Measurements from ENCODE around the gene SOX6.

SOX6 gene

DNA sequence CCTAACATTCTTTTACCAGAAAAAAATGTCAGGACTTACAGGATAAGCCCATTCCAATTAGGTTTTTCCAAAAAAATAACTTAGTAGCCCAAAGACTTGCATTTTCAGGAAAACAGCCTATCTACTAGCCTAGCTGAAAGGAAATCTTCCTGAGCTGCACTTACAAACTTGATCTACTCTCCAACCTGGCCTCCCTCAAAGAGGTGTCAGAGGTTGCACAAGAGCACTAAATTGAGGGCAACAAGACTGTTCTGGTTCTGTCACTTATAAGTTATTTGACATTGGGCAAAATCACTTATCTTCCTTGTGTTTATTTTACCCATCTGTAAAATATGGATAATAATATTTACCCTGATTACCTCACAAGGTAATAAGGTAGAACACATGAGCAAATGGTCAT, 7.9 kb upstream of the SOX6 start:
- no peak for TF ChIP-seq CTCF (IDR thresholded peaks at IDR 0.05; ENCODE audit: insufficient read depth, low read length, poor library complexity, severe bottlenecking)
- Histone ChIP-seq H3K36me3 (ENCODE audit: control insufficient read depth, insufficient read depth, low read length) (no peaks in the 10 kb centered on the region), H3K4me3 (replicated peaks; ENCODE audit: low read depth, low read length) (no peak overlapping the region), H3K27me3 (replicated peaks; ENCODE audit: control insufficient read depth, insufficient read depth, low read length) (no peaks in the 10 kb centered on the region)
- no peak for DNase-seq (ENCODE audit: extremely low read depth, insufficient read length)

- H3K4me3 ChIP-seq (replicated peaks; ENCODE audit: low read depth, low read length): no peak overlapping the region
- DNase-seq (ENCODE audit: extremely low read depth, insufficient read length): no peak
- H3K36me3 ChIP-seq (ENCODE audit: control insufficient read depth, insufficient read depth, low read length): no peaks in the 10 kb centered on the region
- no peaks in the 10 kb centered on the region for H3K27me3 ChIP-seq (replicated peaks; ENCODE audit: control insufficient read depth, insufficient read depth, low read length)
- TF ChIP-seq CTCF (IDR thresholded peaks at IDR 0.05; ENCODE audit: insufficient read depth, low read length, poor library complexity, severe bottlenecking): no peak
Observed at GRCh38 chr11:16363706-16364105, 7.4 kb upstream of the SOX6 start.

GRCh38 chr11:16361108-16361865, 4.9 kb upstream of the SOX6 start:
- Histone ChIP-seq H3K27me3 (replicated peaks; ENCODE audit: control insufficient read depth, insufficient read depth, low read length) (no peaks in the 10 kb centered on the region), H3K36me3 (ENCODE audit: control insufficient read depth, insufficient read depth, low read length) (no peaks in the 10 kb centered on the region), H3K4me3 (replicated peaks; ENCODE audit: low read depth, low read length) (no peak overlapping the region)
- TF ChIP-seq CTCF (IDR thresholded peaks at IDR 0.05; ENCODE audit: insufficient read depth, low read length, poor library complexity, severe bottlenecking): no peak
- DNase-seq (ENCODE audit: extremely low read depth, insufficient read length): no peak

GRCh38 chr11:16359369-16359768, 3.0 kb upstream of the SOX6 start:
- no peaks in the 10 kb centered on the region for H3K36me3 ChIP-seq (ENCODE audit: control insufficient read depth, insufficient read depth, low read length)
- DNase-seq (ENCODE audit: extremely low read depth, insufficient read length): no peak
- H3K27me3 ChIP-seq (replicated peaks; ENCODE audit: control insufficient read depth, insufficient read depth, low read length): no peaks in the 10 kb centered on the region
- no peak for TF ChIP-seq CTCF (IDR thresholded peaks at IDR 0.05; ENCODE audit: insufficient read depth, low read length, poor library complexity, severe bottlenecking)
- H3K4me3 ChIP-seq (replicated peaks; ENCODE audit: low read depth, low read length): no peak overlapping the region

DNA sequence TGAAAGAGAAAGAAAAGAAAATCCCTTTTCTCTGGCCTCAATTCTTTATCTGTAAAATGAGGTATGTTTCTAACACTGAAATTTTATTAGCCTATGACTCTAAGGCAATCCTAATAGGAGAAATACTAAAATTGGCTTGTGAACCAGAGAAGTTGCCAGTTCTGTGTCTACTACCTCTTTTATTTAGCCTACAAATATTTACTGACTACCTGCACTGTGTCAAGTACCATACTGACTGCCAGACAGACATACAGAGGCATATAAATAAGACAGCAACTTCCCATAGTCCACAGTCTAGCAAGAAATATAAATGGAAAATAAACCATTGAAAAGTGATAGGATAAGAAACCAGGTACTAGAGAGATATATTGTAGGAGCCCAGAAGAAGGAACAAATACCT, 2.4 kb upstream of the SOX6 start:
- Histone ChIP-seq H3K36me3 (ENCODE audit: control insufficient read depth, insufficient read depth, low read length) (no peaks in the 10 kb centered on the region), H3K27me3 (replicated peaks; ENCODE audit: control insufficient read depth, insufficient read depth, low read length) (no peaks in the 10 kb centered on the region), H3K4me3 (replicated peaks; ENCODE audit: low read depth, low read length) (no peak overlapping the region)

More for the DNA sequence above, 2.4 kb upstream of the SOX6 start:
- no peak for TF ChIP-seq CTCF (IDR thresholded peaks at IDR 0.05; ENCODE audit: insufficient read depth, low read length, poor library complexity, severe bottlenecking)
- no peak for DNase-seq (ENCODE audit: extremely low read depth, insufficient read length)

All from GM06990 (cell line).